Testis (tissue), 3 donors: Measurements from ENCODE around the gene HSPA12A. TPM values are rescaled to one million over a fixed set of nuclear protein-coding genes. Genes with fewer than 3 reads are reported as not detected.

Experiments
- DNase-seq: peaks from one replicate; pipeline ENCODE4 v3.0.0-alpha.2; 2019
- H3K27ac ChIP-seq, 2 donors: fragments of 200-600 bp; sonication (generic); one replicate each; pipeline ENCODE4 v1.5.1; 2019
- H3K27me3 ChIP-seq: fragments of 200-600 bp; sonication (generic); one replicate; pipeline ENCODE4 v1.5.1; 2019
- H3K36me3 ChIP-seq: fragments of 200-600 bp; sonication (generic); one replicate; pipeline ENCODE4 v1.5.1; 2017; ENCODE audit warnings: low read depth; ENCODE audit errors: missing control alignments
- H3K4me1 ChIP-seq: fragments of 200-600 bp; sonication (generic); one replicate; pipeline ENCODE4 v1.5.1; 2019
- H3K4me3 ChIP-seq, 2 donors: fragments of 200-600 bp; sonication (generic); one replicate each; pipeline ENCODE4 v1.5.1; 2017 to 2019
- H3K9me3 ChIP-seq: fragments of 200-600 bp; sonication (generic); one replicate; pipeline ENCODE4 v1.5.1; 2017
- POLR2A ChIP-seq: fragments of 450-650 bp; IDR thresholded peaks from one replicate; pipeline ENCODE4 v1.6.1; 2017; ENCODE audit warnings: antibody characterized with exemption, mild to moderate bottlenecking, moderate library complexity
- WGBS, 2 donors: methylation state at CpG; one replicate each; pipeline ENCODE4 v1.1.5; 2018; 5-methylcytosine and 5-hydroxymethylcytosine counted together
- intact Hi-C: fragments of 100-400 bp; cut with DNase I; formaldehyde crosslinking; loops from one replicate; pipeline ENCODE4 v1.15.1; 2023; ENCODE audit warnings: low total_unique reads
- polyA plus RNA-seq: library from polyadenylated mRNA; stranded (reverse); fragments of 350-450 nt; fragmentation: Illumina TruSeq; extraction: RNeasy Lipid Tissue Mini Kit (QIAGEN cat#74804); gene quantifications from one replicate; pipeline ENCODE4 v1.2.3, GENCODE V29; 2014; ENCODE audit warnings: low read depth, low replicate concordance; ENCODE audit not compliant: insufficient read depth
- total RNA-seq, 2 donors: library from RNA; depleted of rRNA; stranded (reverse); fragments of >200 nt; gene quantifications; one replicate each; pipeline ENCODE4 v1.2.3, GENCODE V29; 2016
- TF ChIP-seq, protein P1 (sequence below), 3 experiments: fragments of 450-650 bp in 2 of 3; fragments of 200-600 bp in 1 of 3; sonication (generic) in 1 of 3; IDR thresholded peaks; one replicate each; pipeline ENCODE4 v1.5.1; 2016 to 2019; ENCODE audit warnings: antibody characterized with exemption in 3 of 3, mild to moderate bottlenecking in 2 of 3, moderate library complexity in 1 of 3

Gene HSPA12A
- total and polyA plus RNA-seq, 3 donors from 2014 or later, result 20.9 to 34.6 (median 28.4) TPM

DNA sequence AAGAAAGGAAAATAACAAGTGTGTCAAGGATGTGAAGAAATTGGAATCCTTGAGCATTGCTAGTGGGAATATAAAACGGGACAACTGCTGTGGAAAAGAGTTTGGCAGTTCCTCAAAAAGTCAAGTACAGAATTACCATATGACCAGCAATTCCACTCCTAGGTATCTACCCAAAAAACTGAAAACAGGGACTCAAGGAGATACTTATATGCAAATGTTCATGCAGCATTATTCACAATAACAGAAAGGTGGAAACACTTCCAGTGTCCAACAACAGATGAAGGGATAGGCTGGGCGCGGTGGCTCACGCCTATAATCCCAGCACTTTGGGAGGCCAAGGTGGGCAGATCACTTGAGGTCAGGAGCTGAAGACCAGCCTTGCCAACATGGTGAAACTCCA, 33.5 kb downstream of the HSPA12A start:
- no peak overlapping the region for H3K27ac ChIP-seq
- TF ChIP-seq, protein P1, sequence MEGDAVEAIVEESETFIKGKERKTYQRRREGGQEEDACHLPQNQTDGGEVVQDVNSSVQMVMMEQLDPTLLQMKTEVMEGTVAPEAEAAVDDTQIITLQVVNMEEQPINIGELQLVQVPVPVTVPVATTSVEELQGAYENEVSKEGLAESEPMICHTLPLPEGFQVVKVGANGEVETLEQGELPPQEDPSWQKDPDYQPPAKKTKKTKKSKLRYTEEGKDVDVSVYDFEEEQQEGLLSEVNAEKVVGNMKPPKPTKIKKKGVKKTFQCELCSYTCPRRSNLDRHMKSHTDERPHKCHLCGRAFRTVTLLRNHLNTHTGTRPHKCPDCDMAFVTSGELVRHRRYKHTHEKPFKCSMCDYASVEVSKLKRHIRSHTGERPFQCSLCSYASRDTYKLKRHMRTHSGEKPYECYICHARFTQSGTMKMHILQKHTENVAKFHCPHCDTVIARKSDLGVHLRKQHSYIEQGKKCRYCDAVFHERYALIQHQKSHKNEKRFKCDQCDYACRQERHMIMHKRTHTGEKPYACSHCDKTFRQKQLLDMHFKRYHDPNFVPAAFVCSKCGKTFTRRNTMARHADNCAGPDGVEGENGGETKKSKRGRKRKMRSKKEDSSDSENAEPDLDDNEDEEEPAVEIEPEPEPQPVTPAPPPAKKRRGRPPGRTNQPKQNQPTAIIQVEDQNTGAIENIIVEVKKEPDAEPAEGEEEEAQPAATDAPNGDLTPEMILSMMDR (IDR thresholded peaks at IDR 0.05), result no peak
- TF ChIP-seq POLR2A, result no peak
- WGBS, 2 donors, result 82 to 84% methylated on average over 4 of the region's 4 CpGs
- intact Hi-C loops, result no loop called here
- H3K36me3 ChIP-seq, result no peaks in the 10 kb centered on the region
- H3K4me1 ChIP-seq, result peaks cover 5% of the 10 kb centered on the region
- no peak overlapping the region for H3K4me3 ChIP-seq
- DNase-seq, result no peak
- no peaks in the 10 kb centered on the region for H3K9me3 ChIP-seq
- H3K27me3 ChIP-seq, result no peaks in the 10 kb centered on the region

DNA sequence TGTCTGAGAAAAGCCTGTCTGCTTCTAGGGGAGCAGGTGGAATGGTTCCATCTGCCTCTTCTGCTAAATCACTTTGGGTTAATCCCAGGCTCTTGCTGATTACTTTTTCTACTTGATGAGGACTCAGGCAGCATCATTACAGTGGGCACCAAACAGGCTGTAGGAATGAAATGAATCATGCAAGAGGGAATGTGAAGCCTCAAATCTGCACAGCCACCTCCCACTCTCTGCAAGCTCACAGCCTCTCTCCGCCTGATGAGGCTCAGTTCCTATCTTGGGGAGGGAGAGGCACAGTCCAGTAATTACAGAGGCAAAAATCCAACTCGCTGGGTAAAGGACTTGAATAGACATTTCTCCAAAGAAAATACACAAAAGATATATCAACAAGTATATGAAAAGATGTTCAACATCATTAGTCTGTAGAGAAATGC, 34.0 kb downstream of the HSPA12A start:
- Histone ChIP-seq H3K27ac (no peak overlapping the region), H3K27me3 (no peaks in the 10 kb centered on the region), H3K9me3 (no peaks in the 10 kb centered on the region), H3K4me3 (no peak overlapping the region), H3K4me1 (peaks cover 5% of the 10 kb centered on the region), H3K36me3 (no peaks in the 10 kb centered on the region)
- no peak for DNase-seq
- intact Hi-C loops, result no loop called here
- TF ChIP-seq, protein P1 (IDR thresholded peaks at IDR 0.05), result no peak
- no peak for TF ChIP-seq POLR2A
- 47 to 59% methylated on average over 2 of the region's 2 CpGs for WGBS, 2 donors

DNA sequence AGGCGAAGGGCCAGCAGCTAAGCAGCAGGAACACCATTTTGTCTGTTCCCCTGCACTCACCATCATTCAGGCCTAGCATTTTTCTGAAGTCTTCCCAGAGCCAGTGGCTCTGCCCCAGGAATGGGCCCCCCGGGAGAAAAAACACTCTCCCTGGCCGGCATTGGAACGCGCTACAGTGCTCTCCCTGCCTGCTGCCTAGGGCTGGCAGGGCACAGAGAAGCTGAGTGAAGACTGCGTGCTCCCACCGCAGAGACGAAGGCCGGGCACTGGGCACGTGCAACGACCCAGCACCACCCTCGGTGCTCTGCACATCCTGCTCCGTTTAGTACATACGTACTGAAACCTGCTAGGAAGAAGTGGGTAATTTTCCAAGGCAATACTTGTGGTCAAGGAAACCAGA, 34.4 kb downstream of the HSPA12A start:
- Histone ChIP-seq H3K27ac (no peak overlapping the region), H3K4me1 (peaks cover 5% of the 10 kb centered on the region)
- no peak for DNase-seq

DNA sequence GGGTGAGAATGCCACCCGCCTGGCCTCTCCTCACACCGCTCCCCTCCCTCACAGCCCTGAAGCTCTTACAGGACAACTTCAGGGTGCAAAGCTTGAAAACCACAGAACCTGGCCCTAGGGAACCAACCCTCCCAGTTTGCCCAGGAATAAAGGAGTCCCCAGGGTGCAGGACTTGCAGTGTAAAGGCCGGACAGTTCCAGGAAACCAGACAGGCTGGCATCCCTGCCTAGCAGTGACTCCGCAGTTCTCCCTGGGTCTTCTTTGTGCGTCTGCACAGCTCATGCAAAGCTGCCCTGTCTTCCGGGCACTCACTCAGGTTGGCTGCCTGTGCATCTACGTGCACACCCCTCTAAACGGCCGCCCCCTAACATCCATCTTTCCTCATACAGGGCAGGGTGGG, 36.1 kb downstream of the HSPA12A start:
- Histone ChIP-seq H3K9me3 (no peaks in the 10 kb centered on the region), H3K4me3 (no peak overlapping the region), H3K4me1 (peaks cover 5% of the 10 kb centered on the region), H3K27me3 (no peaks in the 10 kb centered on the region), H3K27ac (no peak overlapping the region), H3K36me3 (no peaks in the 10 kb centered on the region)
- 83 to 92% methylated on average over 9 of the region's 9 CpGs for WGBS, 2 donors
- no peak for DNase-seq
- no peak for TF ChIP-seq POLR2A
- TF ChIP-seq, protein P1 (IDR thresholded peaks at IDR 0.05), result no peak
- intact Hi-C loops, result no loop called here

More for the DNA sequence above, 34.4 kb downstream of the HSPA12A start:
- no peaks in the 10 kb centered on the region for H3K36me3 ChIP-seq
- intact Hi-C loops, result no loop called here
- H3K4me3 ChIP-seq, result no peak overlapping the region
- H3K27me3 ChIP-seq, result no peaks in the 10 kb centered on the region
- 48 to 60% methylated on average over 13 to 14 of the region's 14 CpGs for WGBS, 2 donors
- TF ChIP-seq POLR2A, result no peak
- TF ChIP-seq, protein P1 (IDR thresholded peaks at IDR 0.05), result no peak
- no peaks in the 10 kb centered on the region for H3K9me3 ChIP-seq

DNA sequence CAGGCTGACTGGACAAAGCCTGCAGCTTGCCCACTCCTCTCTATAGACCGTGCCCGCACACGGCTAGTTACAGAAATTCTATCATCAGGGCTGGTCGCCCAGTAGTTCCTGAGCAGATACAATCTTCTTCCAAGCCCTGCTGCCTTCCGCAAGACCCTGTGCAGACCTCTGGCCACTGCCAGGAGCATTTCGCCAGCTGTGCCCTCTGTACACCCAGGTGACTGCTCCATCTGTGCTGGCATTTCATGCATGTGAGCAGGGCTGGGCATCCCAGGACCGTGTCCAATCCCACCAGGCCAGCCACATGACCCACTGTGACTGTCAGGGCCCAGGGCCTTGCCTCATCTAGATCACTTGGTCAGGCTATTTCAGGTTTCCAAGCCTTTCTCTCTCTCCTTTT, 36.9 kb downstream of the HSPA12A start:
- Histone ChIP-seq H3K36me3 (no peaks in the 10 kb centered on the region), H3K27me3 (no peaks in the 10 kb centered on the region), H3K4me3 (no peak overlapping the region), H3K4me1 (peaks cover under 1% of the 10 kb centered on the region), H3K27ac (no peak overlapping the region), H3K9me3 (no peaks in the 10 kb centered on the region)
- DNase-seq, result no peak
- WGBS, 2 donors, result 88 to 92% methylated on average over 7 of the region's 7 CpGs
- TF ChIP-seq, protein P1 (IDR thresholded peaks at IDR 0.05), result no peak
- no peak for TF ChIP-seq POLR2A
- intact Hi-C loops, result no loop called here
